Measurements from ENCODE around the gene NCBP3. TPM values are rescaled to one million over a fixed set of nuclear protein-coding genes. Genes with fewer than 3 reads are reported as not detected.
"Not testable (repeated sequence)": the region's sequence is repeated elsewhere in the genome, so short reads cannot be mapped to it uniquely, and the experiment has no call there.

NCBP3 gene
- total RNA-seq, 6 experiments from 2014 or later = 22.4 to 28.6 (median 25.3) TPM

DNA sequence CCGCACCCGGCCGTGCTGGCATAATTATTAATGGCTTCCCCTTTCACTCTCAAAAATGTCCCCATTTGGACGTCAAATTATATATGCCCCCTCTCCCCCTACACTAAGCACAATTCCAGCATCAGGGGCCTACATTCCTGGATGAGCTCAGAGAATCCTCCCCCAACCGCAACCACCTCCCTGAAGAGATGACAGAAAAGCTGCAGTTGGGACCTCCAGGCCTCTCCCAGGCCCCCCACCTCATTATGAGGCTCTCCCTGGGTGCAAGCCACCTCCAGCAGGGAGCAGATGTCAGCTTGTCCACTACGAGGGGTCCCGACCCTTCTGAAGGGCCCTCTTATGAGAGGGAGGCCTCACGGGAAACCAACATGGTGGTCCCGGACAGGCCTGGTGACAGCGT lies 18.5 kb upstream of the NCBP3 start:
- no peak for DNase-seq
- no peaks in the 10 kb centered on the region for H3K9me3 Mint-ChIP-seq
- TF ChIP-seq, protein P1, sequence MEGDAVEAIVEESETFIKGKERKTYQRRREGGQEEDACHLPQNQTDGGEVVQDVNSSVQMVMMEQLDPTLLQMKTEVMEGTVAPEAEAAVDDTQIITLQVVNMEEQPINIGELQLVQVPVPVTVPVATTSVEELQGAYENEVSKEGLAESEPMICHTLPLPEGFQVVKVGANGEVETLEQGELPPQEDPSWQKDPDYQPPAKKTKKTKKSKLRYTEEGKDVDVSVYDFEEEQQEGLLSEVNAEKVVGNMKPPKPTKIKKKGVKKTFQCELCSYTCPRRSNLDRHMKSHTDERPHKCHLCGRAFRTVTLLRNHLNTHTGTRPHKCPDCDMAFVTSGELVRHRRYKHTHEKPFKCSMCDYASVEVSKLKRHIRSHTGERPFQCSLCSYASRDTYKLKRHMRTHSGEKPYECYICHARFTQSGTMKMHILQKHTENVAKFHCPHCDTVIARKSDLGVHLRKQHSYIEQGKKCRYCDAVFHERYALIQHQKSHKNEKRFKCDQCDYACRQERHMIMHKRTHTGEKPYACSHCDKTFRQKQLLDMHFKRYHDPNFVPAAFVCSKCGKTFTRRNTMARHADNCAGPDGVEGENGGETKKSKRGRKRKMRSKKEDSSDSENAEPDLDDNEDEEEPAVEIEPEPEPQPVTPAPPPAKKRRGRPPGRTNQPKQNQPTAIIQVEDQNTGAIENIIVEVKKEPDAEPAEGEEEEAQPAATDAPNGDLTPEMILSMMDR (IDR thresholded peaks at IDR 0.05) = no peak
- H3K27me3 Mint-ChIP-seq (ENCODE audit: insufficient read depth) = peaks cover 3% of the 10 kb centered on the region
- H3K27ac Mint-ChIP-seq = no peak overlapping the region
- H3K36me3 Mint-ChIP-seq (ENCODE audit: low read depth) = peaks cover 5% of the 10 kb centered on the region; the same call in 1 of the 2 replicates
- H3K4me1 Mint-ChIP-seq (ENCODE audit: low read depth) = peaks cover 11% of the 10 kb centered on the region
- H3K4me3 Mint-ChIP-seq = no peak overlapping the region

DNA sequence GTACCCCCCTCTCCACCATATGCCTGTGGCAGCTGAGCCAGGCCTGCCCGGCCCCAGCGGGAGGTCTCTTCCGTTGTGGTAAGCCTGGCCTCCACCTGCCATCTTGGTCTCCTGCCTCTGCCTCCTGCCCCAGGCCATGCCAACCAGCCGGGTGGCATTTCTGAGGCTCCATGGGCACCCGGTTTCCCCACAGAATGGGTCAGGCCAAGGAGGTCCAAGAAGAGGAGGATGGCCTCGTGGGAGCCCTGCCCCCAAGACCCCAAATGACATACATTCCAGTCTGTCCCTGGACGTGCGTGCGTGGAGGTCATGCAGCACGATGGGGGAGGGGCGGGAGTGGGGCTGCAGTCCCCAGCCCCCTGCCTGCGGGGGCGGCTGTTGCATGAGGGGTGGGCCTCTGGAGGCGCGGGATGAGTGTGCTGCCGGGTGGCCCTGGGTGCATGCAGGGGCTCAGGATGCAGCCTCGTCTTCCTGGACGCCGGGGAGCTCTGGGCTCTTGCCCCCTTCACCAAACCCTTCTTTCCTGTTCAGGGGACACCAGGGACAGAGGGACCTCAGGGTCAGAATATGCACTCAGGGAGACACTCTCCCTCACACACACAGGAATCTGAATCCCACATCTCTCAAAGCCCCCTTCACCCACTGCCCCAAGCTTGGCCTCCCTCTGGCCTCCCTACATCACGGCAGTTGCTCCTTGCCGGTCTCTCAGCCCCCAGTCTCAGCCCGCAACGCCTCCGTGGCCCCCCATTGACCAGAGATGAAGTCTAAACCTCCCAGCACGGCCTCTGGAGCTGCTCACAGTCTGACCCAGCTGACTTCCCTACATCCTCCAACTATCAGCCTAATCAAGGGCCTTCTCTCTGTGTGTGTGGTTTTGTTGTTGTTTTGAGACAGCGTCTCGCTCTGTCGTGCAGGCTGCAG lies 16.0 kb upstream of the NCBP3 start:
- H3K9me3 Mint-ChIP-seq = no peaks in the 10 kb centered on the region
- H3K4me3 Mint-ChIP-seq = no peak overlapping the region
- peaks cover 11% of the 10 kb centered on the region for H3K4me1 Mint-ChIP-seq (ENCODE audit: low read depth)
- peaks cover 5% of the 10 kb centered on the region; the same call in 1 of the 2 replicates for H3K36me3 Mint-ChIP-seq (ENCODE audit: low read depth)
- DNase-seq = no peak
- TF ChIP-seq, protein P1 (IDR thresholded peaks at IDR 0.05) = no peak
- no peak overlapping the region for H3K27ac Mint-ChIP-seq
- peaks cover 3% of the 10 kb centered on the region; the same call in 1 of the 2 replicates for H3K27me3 Mint-ChIP-seq (ENCODE audit: insufficient read depth)

DNA sequence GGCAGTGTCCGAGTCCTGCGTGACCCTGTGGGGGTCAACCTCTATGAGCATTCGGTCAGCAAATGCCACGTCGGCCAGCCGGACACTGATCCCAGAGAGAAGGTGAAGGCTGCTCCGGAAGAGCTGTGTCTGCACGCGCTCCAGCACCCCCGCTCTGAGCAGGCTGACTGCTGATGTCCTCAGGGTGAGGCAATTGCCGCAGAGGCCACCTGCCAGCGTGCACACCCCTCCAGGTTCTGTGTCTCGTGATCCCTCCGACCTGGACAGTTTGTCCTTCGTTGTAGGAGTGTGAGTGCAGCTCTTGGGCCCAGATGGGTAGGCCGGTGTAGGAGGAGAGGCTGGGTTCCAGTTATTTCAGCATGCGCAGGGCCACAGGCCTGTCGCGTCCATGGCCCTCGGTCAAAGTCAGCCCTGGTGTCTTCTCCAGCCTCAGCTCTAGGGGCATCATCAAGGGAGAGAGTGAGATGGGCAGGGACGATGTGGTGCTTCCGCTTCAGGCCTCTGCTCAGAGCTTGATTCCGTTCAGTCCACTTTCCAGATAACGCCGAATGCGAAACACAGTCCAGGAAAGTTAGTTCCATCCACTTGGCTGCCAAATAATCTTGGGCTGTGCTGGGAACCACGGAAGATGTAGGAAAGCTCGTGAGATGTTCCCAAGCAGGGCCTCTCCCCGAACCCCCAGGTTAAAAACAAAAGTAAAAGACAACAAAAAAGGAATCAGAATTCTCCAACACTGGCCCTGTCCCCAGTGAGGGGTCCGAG lies 15.1 kb upstream of the NCBP3 start:
- H3K27me3 Mint-ChIP-seq (ENCODE audit: insufficient read depth) = 0 out of 2 replicates have a peak, but pooled peaks cover 2% of the 10 kb centered on the region

DNA sequence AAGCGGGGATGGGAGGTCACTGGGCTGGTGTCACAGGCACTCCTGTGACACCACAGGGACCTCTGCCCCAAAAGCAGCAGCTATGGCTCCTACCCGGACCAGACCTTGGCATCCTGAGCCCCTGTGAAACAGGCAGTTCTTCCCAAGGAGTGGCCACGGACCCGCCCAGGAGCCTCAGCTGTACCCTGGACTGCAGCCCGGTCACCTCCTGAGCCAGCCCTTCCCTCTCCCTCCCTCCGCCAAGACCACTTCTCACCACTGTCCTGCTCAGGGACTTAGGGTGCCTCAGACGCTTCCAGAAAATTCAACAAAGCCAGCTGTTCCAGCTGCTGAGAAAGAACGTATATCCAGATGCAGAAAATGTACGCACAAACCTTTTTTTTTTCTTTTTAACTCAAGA lies 13.9 kb upstream of the NCBP3 start:
- no peak overlapping the region for H3K27ac Mint-ChIP-seq
- H3K9me3 Mint-ChIP-seq = no peaks in the 10 kb centered on the region
- H3K27me3 Mint-ChIP-seq (ENCODE audit: insufficient read depth) = peaks cover 2% of the 10 kb centered on the region; the same call in 1 of the 2 replicates
- H3K36me3 Mint-ChIP-seq (ENCODE audit: low read depth) = peaks cover 5% of the 10 kb centered on the region; the same call in 1 of the 2 replicates
- H3K4me3 Mint-ChIP-seq = no peak overlapping the region
- peaks cover 2% of the 10 kb centered on the region for H3K4me1 Mint-ChIP-seq (ENCODE audit: low read depth)
- no peak for DNase-seq
- TF ChIP-seq, protein P1 (IDR thresholded peaks at IDR 0.05) = no peak

More for the DNA sequence above, 15.1 kb upstream of the NCBP3 start:
- H3K4me1 Mint-ChIP-seq (ENCODE audit: low read depth) = peaks cover 11% of the 10 kb centered on the region
- no peaks in the 10 kb centered on the region for H3K9me3 Mint-ChIP-seq
- TF ChIP-seq, protein P1 (IDR thresholded peaks at IDR 0.05) = no peak
- peaks cover 5% of the 10 kb centered on the region; the same call in 1 of the 2 replicates for H3K36me3 Mint-ChIP-seq (ENCODE audit: low read depth)
- DNase-seq = no peak
- no peak overlapping the region for H3K4me3 Mint-ChIP-seq
- no peak overlapping the region for H3K27ac Mint-ChIP-seq

DNA sequence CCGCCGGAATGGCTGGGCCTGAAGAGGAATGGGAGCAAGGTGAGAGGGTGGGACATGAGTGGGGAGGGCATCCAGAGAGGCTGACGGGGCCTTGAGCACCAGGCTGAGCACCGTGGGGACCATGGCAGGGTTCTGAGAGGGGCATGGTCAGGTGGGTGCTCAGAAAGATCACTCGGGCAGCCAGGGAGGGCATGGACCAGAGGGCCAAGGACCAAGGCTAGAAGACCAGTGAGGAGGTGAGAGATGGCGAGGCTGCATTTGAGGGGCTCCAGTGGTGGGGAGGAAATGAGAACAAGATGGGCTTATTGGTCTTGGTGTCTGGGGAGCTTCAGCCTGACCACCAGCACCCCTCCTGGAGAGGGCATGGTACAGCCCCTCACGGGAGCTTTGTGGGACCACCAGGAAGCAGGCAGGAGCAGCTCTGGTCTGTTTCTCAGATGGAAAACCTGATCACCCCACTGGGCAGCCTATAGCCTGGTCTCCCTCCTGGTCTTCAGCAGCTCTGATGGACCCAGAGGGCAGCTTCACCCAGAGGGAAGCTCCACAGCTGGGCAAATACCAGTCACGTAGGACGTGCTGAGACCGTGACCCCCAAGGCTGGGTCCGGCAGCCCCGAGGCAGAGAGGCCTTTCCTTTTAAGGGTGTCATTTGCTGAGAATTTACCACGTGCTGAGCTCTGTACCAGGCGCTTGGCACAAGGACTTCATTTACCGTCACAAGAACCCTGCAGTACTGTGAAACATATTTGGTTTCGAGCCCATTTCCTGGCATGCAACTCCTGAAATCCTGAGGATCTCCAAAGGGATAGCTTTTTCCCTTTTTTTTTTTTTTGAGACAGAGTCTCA lies 11.4 kb upstream of the NCBP3 start:
- Mint-ChIP-seq H3K4me1 (ENCODE audit: low read depth) (no peaks in the 10 kb centered on the region), H3K27ac (no peak overlapping the region), H3K4me3 (no peak overlapping the region), H3K36me3 (ENCODE audit: low read depth) (peaks cover 5% of the 10 kb centered on the region; the same call in 1 of the 2 replicates), H3K27me3 (ENCODE audit: insufficient read depth) (peaks cover 2% of the 10 kb centered on the region; the same call in 1 of the 2 replicates), H3K9me3 (no peaks in the 10 kb centered on the region)
- no peak for DNase-seq
- TF ChIP-seq, protein P1 (IDR thresholded peaks at IDR 0.05) = no peak

DNA sequence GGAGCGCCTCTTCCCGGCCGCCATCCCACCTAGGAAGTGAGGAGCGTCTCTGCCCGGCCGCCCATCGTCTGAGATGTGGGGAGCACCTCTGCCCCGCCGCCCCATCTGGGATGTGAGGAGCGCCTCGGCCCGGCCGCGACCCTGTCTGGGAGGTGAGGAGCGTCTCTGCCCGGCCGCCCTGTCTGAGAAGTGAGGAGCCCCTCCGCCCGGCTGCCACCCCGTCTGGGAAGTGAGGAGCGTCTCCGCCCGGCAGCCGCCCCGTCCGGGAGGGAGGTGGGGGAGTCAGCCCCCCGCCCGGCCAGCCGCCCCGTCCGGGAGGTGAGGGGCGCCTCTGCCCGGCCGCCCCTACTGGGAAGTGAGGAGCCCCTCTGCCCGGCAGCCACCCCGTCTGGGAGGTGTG lies 8.2 kb upstream of the NCBP3 start:
- H3K4me3 Mint-ChIP-seq; H3K36me3 Mint-ChIP-seq (ENCODE audit: low read depth); H3K9me3 Mint-ChIP-seq; DNase-seq; H3K4me1 Mint-ChIP-seq (ENCODE audit: low read depth); H3K27ac Mint-ChIP-seq; H3K27me3 Mint-ChIP-seq (ENCODE audit: insufficient read depth): not testable (repeated sequence)
